ENCODE results near the gene SAMD4A.

Gene SAMD4A

DNA sequence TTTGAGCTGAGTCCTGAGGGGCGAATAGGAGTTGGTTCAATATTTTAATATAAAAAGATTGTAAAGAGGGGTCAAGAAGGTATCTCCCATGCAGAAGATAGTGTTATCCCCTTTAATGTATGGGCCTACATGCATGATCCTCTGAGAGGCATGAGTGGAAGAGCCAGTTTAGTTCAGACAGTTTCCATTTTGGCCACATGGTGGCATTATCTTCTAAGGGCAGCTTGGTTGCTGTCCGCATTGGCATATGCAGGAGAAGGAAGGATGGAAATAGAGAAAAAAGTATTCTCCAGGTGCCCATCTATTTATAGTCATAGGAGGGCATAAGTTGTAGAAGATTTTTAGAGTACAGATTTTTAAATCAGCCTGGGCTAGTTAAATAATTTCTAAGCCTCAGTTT is 5.4 kb downstream of the SAMD4A start:
- no peak for DNase-seq (ENCODE audit: low spot score in 2 of 2)
- Mint-ChIP-seq H3K4me3 (no peak overlapping the region), H3K4me1 (peaks cover 20% of the 10 kb centered on the region), H3K27me3 (no peaks in the 10 kb centered on the region), H3K9me3 (peaks cover 5% of the 10 kb centered on the region), H3K36me3 (peaks cover 29% of the 10 kb centered on the region), H3K27ac (no peak overlapping the region)
- no peak for ATAC-seq (ENCODE audit: low read depth)

DNA sequence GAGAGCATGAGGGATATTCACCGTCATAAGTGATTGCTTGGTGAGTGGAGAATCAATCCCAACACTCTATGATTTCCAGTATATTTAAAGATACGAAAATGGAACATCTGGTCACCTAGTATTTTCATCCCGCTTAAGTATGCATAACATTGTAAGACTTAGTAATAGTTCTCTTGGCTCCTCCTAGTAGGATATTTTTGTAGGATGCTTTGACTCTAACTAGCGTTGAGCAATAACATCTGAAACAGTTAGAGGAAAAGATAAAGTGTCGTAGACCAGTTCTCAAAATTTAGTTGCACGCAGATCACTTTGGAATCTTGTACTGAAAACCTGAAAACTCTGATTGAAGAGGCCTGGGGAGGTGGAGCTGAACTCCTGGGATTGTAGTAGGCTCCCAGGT is 7.6 kb downstream of the SAMD4A start:
- Mint-ChIP-seq H3K9me3 (peaks cover 5% of the 10 kb centered on the region), H3K36me3 (peaks cover 36% of the 10 kb centered on the region), H3K4me1 (peaks cover 21% of the 10 kb centered on the region), H3K27ac (no peak overlapping the region), H3K4me3 (no peak overlapping the region), H3K27me3 (no peaks in the 10 kb centered on the region)
- ATAC-seq (ENCODE audit: low read depth) (no peak), DNase-seq (ENCODE audit: low spot score in 2 of 2) (no peak)

DNA sequence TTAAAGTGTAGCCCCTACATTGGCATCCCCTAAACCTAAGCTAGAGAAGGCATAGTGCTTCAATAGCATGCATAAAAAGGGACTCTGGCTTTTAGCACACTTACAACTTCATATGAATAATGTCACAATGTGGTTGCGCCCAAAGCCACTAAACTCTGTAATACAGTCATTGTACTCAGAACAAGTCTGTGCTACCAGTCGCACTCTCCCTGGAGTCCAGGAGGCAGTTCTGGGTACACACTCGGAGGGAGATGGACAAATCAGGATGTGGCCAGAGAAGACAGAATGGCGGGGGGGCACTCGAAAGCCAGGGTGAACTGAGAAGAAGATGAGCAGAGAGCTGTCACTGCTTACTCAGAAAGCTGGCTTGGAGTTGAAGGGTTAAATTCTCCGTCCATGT is 10.6 kb downstream of the SAMD4A start:
- no peak for DNase-seq (ENCODE audit: low spot score in 2 of 2)
- Mint-ChIP-seq H3K4me1 (peaks cover 27% of the 10 kb centered on the region), H3K36me3 (peaks cover 35% of the 10 kb centered on the region), H3K27me3 (no peaks in the 10 kb centered on the region), H3K27ac (no peak overlapping the region), H3K9me3 (peaks cover 1% of the 10 kb centered on the region), H3K4me3 (no peak overlapping the region)
- ATAC-seq (ENCODE audit: low read depth): no peak

DNA sequence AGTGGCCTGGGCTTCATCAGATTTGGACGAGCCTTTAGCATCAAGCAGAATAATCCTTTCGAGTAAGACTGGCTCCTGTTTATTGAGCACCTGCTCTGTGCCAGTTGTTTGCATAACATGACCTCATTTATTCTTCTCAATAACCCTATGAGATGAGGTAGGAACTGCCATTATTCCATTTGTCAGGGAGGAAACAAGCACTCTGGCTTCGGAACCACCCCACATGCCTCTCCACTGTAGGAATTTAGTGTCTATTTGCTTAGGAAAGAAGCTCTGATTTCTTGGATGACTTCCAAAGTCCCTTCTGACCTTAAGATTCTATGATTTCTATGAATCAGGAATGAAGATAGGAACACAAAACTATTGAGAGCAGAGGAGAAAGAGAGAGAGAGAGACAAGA is 11.0 kb downstream of the SAMD4A start:
- no peak overlapping the region for H3K27ac Mint-ChIP-seq
- no peaks in the 10 kb centered on the region for H3K27me3 Mint-ChIP-seq
- DNase-seq (ENCODE audit: low spot score in 2 of 2) (no peak), ATAC-seq (ENCODE audit: low read depth) (no peak)
- H3K9me3 Mint-ChIP-seq: peaks cover 1% of the 10 kb centered on the region
- H3K36me3 Mint-ChIP-seq: peaks cover 33% of the 10 kb centered on the region
- no peak overlapping the region for H3K4me3 Mint-ChIP-seq
- peaks cover 27% of the 10 kb centered on the region for H3K4me1 Mint-ChIP-seq

DNA sequence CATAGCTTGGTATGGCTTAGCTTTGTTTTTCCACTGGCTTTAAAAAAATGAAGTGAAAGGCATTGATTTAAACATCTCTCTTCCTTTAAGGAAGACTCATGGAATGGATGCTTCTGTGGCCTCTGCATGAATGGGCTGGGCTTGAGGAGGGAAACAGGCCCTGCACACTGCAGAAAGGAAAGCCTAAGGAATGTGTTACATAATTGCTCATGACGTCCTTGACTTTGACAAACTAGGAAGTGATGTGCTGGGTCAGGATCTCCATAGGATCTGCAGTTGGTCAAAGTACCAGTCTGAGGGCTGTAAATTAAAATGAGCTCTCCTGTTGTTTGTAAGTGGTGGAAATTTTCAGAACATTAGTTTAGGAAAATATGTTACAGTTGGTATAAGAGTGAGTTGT is 12.7 kb downstream of the SAMD4A start:
- Mint-ChIP-seq H3K9me3 (no peaks in the 10 kb centered on the region), H3K27ac (peak overlapping the region; percentile 70), H3K36me3 (peaks cover 21% of the 10 kb centered on the region), H3K4me3 (no peak overlapping the region), H3K27me3 (no peaks in the 10 kb centered on the region), H3K4me1 (peaks cover 26% of the 10 kb centered on the region)
- DNase-seq (ENCODE audit: low spot score in 2 of 2): no peak
- no peak for ATAC-seq (ENCODE audit: low read depth)

DNA sequence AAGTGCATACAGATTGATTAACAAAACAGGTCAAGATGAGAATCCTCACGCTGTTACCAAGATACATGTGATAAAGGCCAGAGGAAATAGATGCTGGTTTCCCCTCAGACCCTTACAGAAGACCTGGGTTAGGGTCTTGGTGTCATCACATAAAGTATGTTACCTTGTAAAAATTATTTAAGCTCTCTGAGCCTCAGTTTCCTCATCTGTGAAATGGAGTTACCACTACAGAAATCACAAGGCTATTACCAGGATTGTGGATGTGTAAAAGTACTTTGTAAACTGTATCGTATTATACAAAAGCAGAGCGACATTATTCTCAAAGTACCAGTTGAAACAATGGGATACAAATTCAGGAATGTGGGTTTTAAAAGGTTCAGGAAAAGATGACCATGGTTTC is 14.0 kb downstream of the SAMD4A start:
- Mint-ChIP-seq H3K4me1 (peaks cover 26% of the 10 kb centered on the region), H3K27ac (no peak overlapping the region), H3K27me3 (no peaks in the 10 kb centered on the region), H3K9me3 (no peaks in the 10 kb centered on the region), H3K36me3 (peaks cover 24% of the 10 kb centered on the region), H3K4me3 (no peak overlapping the region)
- DNase-seq (ENCODE audit: low spot score in 2 of 2): no peak
- ATAC-seq (ENCODE audit: low read depth): no peak

DNA sequence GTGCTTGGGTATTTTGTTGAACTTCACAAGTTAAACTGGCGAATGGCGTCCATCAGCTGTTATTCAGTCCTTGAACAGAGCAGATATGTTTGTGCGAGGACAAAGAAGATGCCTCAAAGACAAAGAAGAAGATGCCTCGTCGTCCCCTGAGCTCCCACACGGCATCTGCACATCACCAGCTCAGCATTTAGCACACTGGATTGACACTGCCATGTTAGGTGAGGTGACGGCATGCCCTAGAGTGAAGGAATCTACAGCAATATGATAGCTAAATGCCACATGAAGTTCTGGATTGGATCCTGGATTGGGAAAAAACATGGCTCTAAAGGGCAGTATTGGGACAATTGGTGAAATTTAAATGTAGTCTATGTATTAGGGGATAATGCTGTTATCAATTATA is 15.4 kb downstream of the SAMD4A start:
- H3K4me1 Mint-ChIP-seq: peaks cover 27% of the 10 kb centered on the region
- no peaks in the 10 kb centered on the region for H3K27me3 Mint-ChIP-seq
- H3K36me3 Mint-ChIP-seq: peaks cover 26% of the 10 kb centered on the region
- H3K4me3 Mint-ChIP-seq: no peak overlapping the region
- ATAC-seq (ENCODE audit: low read depth) (no peak), DNase-seq (ENCODE audit: low spot score in 2 of 2) (no peak)
- H3K9me3 Mint-ChIP-seq: peaks cover 2% of the 10 kb centered on the region
- no peak overlapping the region for H3K27ac Mint-ChIP-seq

DNA sequence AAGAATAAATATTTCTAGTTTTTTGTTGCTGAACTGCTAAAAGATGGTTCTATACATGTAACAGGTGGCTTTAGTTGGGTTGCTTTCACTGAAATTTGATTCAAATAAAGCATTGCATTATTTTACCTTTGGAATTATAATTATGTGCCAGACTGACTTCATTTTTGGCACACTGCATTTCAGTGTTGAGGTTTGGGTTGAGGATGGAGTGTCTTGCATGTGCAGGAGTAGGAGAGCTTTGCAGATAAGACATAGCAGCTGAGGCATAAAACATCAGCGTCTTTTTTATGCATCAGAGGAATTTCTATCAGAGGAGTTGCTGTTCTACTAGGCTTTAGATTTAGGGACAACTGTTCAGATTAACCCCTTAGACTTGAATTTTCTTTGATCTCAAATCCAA is 17.2 kb downstream of the SAMD4A start:
- Mint-ChIP-seq H3K9me3 (peaks cover 2% of the 10 kb centered on the region), H3K4me3 (no peak overlapping the region), H3K27ac (no peak overlapping the region), H3K27me3 (no peaks in the 10 kb centered on the region), H3K36me3 (peaks cover 22% of the 10 kb centered on the region), H3K4me1 (peaks cover 25% of the 10 kb centered on the region)
- no peak for ATAC-seq (ENCODE audit: low read depth)
- DNase-seq (ENCODE audit: low spot score in 2 of 2): no peak

DNA sequence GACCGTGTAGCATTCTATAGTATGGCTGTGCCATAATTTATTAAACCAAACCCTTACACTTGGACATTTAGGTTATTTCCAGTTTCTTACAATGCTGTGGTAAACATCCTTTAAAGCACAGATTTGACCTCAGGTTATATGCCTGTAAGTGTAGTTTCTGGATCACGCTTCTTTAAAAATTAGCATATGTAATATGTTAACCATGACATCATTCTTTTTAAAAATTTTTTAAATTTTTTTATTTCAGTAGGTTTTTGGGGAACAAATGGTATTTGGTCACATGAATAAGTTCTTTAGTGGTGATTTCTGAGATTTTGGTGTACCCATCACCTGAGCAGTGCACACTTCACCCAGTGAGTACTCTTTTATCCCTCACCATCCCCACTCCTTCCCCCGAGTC is 18.3 kb downstream of the SAMD4A start:
- Mint-ChIP-seq H3K4me1 (peaks cover 20% of the 10 kb centered on the region), H3K27me3 (no peaks in the 10 kb centered on the region), H3K27ac (no peak overlapping the region), H3K9me3 (peaks cover 2% of the 10 kb centered on the region), H3K36me3 (peaks cover 21% of the 10 kb centered on the region), H3K4me3 (no peak overlapping the region)
- ATAC-seq (ENCODE audit: low read depth) (no peak), DNase-seq (ENCODE audit: low spot score in 2 of 2) (no peak)

DNA sequence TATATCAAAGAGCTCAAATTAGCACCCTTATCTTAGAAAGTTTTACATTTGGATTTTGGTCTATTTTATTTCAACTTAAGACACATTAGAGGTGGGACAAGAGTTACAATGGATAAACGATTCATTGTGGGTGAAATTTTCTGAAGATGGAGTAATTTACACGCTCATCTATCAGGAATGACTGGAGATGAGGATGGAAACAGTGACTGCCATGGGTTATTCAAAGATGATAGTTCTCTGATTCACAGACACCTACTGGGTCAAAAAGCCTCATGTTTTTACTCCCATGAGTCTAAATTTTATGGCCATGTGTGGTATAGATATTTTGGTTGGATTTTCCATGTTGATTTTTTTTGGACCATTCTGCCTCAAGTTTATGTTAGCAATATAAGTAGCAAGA is 22.1 kb downstream of the SAMD4A start:
- Mint-ChIP-seq H3K27ac (no peak overlapping the region), H3K27me3 (no peaks in the 10 kb centered on the region), H3K4me3 (no peak overlapping the region), H3K4me1 (peaks cover 32% of the 10 kb centered on the region), H3K9me3 (peaks cover 2% of the 10 kb centered on the region), H3K36me3 (peaks cover 23% of the 10 kb centered on the region)
- DNase-seq (ENCODE audit: low spot score in 2 of 2) (no peak), ATAC-seq (ENCODE audit: low read depth) (no peak)

DNA sequence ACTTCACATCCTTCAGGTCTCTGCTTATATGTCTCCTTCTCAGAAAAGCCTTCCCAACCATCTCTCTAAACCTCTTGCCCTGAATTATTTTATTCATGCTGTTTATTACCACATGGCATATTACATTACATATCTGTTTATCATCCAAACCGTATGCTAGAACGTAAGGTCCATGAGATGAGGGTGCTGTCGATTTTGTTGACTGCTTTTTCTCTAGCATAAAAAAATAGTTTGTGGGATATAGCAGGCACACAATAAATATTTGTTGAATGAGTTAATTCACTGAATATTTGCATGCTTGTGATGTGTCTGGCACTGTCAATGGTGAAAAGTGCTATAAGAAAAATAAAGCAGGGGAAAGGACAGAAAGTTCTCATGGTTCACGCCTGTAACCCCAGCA is 22.9 kb downstream of the SAMD4A start:
- DNase-seq (ENCODE audit: low spot score in 2 of 2): no peak
- Mint-ChIP-seq H3K27me3 (no peaks in the 10 kb centered on the region), H3K9me3 (peaks cover 2% of the 10 kb centered on the region), H3K36me3 (peaks cover 23% of the 10 kb centered on the region), H3K4me1 (peaks cover 35% of the 10 kb centered on the region), H3K27ac (no peak overlapping the region), H3K4me3 (no peak overlapping the region)
- no peak for ATAC-seq (ENCODE audit: low read depth)

DNA sequence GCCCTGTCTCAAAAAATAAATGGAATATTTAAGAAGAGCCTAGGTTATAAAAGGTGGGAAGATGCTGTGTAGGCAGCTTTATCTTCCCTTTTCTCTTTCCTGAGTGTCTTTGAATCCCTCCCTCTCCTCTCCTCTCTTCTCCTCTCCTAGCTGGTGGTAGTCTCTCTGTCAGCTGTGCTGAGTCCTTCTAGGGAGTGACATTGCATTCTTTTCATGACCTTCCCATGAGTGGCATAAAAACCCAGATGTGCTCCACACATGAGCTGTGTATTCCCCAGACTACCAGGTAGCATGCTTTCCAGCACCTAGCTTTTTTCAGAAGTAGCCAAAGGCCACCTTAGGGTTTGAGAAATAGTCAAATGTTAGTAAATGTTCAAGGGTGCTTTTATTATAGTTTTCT is 23.6 kb downstream of the SAMD4A start:
- Mint-ChIP-seq H3K9me3 (peaks cover 2% of the 10 kb centered on the region), H3K27ac (no peak overlapping the region), H3K4me3 (no peak overlapping the region), H3K27me3 (no peaks in the 10 kb centered on the region), H3K4me1 (peaks cover 37% of the 10 kb centered on the region), H3K36me3 (peaks cover 24% of the 10 kb centered on the region)
- ATAC-seq (ENCODE audit: low read depth): no peak
- DNase-seq (ENCODE audit: low spot score in 2 of 2): no peak

DNA sequence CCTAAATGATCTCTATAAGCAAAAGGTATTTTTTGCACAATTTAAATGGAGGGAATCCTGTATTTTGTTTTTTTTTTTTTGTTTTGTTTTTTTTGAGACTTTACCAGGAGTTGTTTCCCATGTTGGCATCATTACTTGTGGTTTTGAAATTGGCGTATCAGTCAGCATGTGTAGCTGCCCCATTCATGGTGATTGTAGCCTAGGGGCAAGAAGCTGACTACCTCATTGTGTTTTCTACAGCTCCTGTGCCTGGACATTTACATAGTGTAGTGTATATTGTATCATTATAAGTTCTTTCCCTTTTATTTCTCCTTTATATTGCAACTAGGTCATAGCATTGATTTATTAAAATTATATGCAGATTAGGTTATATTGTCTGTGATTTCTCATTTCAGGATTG is 24.5 kb downstream of the SAMD4A start:
- Mint-ChIP-seq H3K27ac (no peak overlapping the region), H3K36me3 (peaks cover 18% of the 10 kb centered on the region), H3K9me3 (peaks cover 1% of the 10 kb centered on the region), H3K4me3 (no peak overlapping the region), H3K27me3 (no peaks in the 10 kb centered on the region), H3K4me1 (peaks cover 37% of the 10 kb centered on the region)
- ATAC-seq (ENCODE audit: low read depth) (no peak), DNase-seq (ENCODE audit: low spot score in 2 of 2) (no peak)

DNA sequence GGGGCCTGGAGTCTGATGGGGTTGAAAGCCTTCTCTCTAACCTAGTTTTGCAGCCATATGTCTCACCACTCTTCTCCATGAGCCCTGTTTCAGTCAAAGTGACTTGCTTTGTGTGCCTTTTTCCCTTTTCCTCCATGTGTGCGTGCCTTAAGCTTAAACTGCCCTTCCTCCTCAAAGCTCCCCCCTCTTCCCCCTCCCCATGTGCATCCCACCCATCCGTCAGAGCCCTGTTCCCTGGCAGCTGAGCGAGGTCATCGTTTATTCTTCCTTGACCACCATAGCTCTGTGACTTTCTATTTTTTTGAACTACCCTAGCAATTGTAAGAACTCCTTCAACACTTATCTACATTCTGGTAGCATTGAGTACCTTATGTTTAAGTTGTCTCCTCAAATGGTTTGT is 24.9 kb downstream of the SAMD4A start:
- ATAC-seq (ENCODE audit: low read depth) (no peak), DNase-seq (ENCODE audit: low spot score in 2 of 2) (no peak)
- Mint-ChIP-seq H3K27me3 (no peaks in the 10 kb centered on the region), H3K27ac (no peak overlapping the region), H3K4me1 (peaks cover 36% of the 10 kb centered on the region), H3K9me3 (no peaks in the 10 kb centered on the region), H3K4me3 (no peak overlapping the region), H3K36me3 (peaks cover 14% of the 10 kb centered on the region)

DNA sequence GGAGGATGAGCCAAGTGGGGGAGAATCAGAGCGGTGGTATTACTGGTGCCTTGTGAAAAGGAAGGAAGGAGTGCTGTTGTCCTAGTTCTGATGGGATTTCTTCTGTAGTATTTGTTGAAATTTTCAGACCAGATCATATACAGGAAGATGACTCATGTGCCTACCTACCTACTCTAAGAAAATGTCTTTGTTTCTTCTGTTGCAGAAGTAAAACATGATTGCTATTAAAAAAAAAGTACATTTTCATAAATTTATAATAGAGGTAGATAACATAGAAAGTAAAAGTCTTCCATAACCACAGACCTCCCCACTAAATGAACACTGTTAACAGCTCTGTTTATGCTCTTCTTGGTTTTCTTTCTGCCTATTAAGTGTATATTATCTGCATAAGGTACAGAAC is 26.9 kb downstream of the SAMD4A start:
- Mint-ChIP-seq H3K9me3 (no peaks in the 10 kb centered on the region), H3K4me3 (no peak overlapping the region), H3K4me1 (peaks cover 26% of the 10 kb centered on the region), H3K27me3 (no peaks in the 10 kb centered on the region), H3K36me3 (peaks cover 10% of the 10 kb centered on the region), H3K27ac (no peak overlapping the region)
- DNase-seq (ENCODE audit: low spot score in 2 of 2) (no peak), ATAC-seq (ENCODE audit: low read depth) (peak; percentile 63)

DNA sequence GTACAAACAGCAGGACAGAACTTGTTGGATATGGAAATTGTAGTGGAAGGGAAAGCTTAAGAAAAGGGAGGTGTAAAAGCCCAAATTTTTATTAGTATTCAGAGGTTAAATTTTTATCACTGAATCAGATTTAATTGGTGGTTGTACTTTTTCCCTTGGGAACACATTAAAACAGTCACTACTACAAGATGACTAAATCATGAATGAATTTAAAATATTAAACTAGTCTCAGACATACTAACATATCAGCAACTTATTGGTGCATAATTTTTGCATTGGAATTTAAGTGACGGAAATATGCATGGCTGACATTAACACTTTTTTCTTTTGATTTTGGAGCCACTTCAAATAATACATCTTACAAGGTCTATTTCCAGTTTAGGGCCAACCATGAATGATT is 27.6 kb downstream of the SAMD4A start:
- no peak overlapping the region for H3K4me3 Mint-ChIP-seq
- H3K9me3 Mint-ChIP-seq: no peaks in the 10 kb centered on the region
- ATAC-seq (ENCODE audit: low read depth): no peak
- peaks cover 26% of the 10 kb centered on the region for H3K4me1 Mint-ChIP-seq
- DNase-seq (ENCODE audit: low spot score in 2 of 2): no peak
- no peak overlapping the region for H3K27ac Mint-ChIP-seq
- peaks cover 10% of the 10 kb centered on the region for H3K36me3 Mint-ChIP-seq
- H3K27me3 Mint-ChIP-seq: no peaks in the 10 kb centered on the region

Measured in memory B cell (primary cell).